Naive thymus-derived CD4-positive, alpha-beta T cell (primary cell): ENCODE measurements around the gene METTL24. TPM values are rescaled to one million over a fixed set of nuclear protein-coding genes. Genes with fewer than 3 reads are reported as not detected.

ENCODE experiments used
- ATAC-seq: fragments of 150-1000 bp; cut with Tn5 transposase; 2 replicates; pipeline ENCODE4 v1.10.0; 2021; ENCODE audit warnings: mild to moderate bottlenecking, moderate library complexity
- CTCF ChIA-PET: fragments of 350-600 bp; sonication (Branson Sonifier 250); formaldehyde crosslinking; loops from one replicate; lab custom pipeline; 2021; ENCODE audit warnings: antibody characterized with exemption; lab: Charles Lee
- POLR2A ChIA-PET: fragments of 350-600 bp; sonication (Branson Sonifier 250); formaldehyde crosslinking; loops from one replicate; lab custom pipeline; 2021; ENCODE audit warnings: antibody characterized with exemption, inconsistent platforms; lab: Charles Lee
- DNase-seq, 9 donors: peaks; one replicate each; pipeline versions ENCODE4 v3.0.0 to v3.0.0-alpha.2; 2020 to 2022; ENCODE audit warnings: mixed read lengths in 1 of 9
- H3K27ac ChIP-seq: one replicate; pipeline ENCODE4 v1.7.0; 2013; ENCODE audit warnings: mild to moderate bottlenecking, low read depth, low read length, moderate library complexity
- H3K27me3 ChIP-seq, 2 donors: one replicate each; pipeline ENCODE4 v1.7.0; 2013; ENCODE audit warnings: low read length in 2 of 2, mild to moderate bottlenecking in 2 of 2, moderate library complexity in 2 of 2; ENCODE audit not compliant: control insufficient read depth in 2 of 2, insufficient read depth in 2 of 2
- H3K36me3 ChIP-seq, 3 experiments: 1 replicate in 2 of 3; 2 replicates in 1 of 3; pipeline ENCODE4 v1.7.0; 2013; ENCODE audit warnings: low read length in 3 of 3, mild to moderate bottlenecking in 3 of 3, moderate library complexity in 1 of 3; ENCODE audit not compliant: insufficient read depth in 3 of 3, control insufficient read depth in 2 of 3
- H3K4me1 ChIP-seq, 2 donors: one replicate each; pipeline ENCODE4 v1.7.0; 2013; ENCODE audit warnings: low read length in 2 of 2, mild to moderate bottlenecking in 2 of 2, moderate library complexity in 1 of 2; ENCODE audit not compliant: control insufficient read depth in 2 of 2, insufficient read depth in 2 of 2
- H3K4me3 ChIP-seq: 2 replicates; pipeline ENCODE4 v1.7.0; 2013; ENCODE audit warnings: mild to moderate bottlenecking, low read length
- H3K9me3 ChIP-seq, 3 experiments: 1 replicate in 2 of 3; 2 replicates in 1 of 3; pipeline ENCODE4 v1.7.0; 2013; ENCODE audit warnings: low read length in 3 of 3; ENCODE audit not compliant: control insufficient read depth in 2 of 3
- H3K27ac Mint-ChIP-seq, 9 donors: one replicate each; pipeline ENCODE4 v1.8.0; 2020 to 2022; ENCODE audit warnings: mixed read lengths in 9 of 9, mild to moderate bottlenecking in 8 of 9, moderate library complexity in 5 of 9, inconsistent platforms in 2 of 9
- H3K27me3 Mint-ChIP-seq, 5 donors: one replicate each; pipeline ENCODE4 v1.8.0; 2021 to 2022; ENCODE audit warnings: mixed read lengths in 5 of 5, mild to moderate bottlenecking in 1 of 5
- H3K36me3 Mint-ChIP-seq, 5 donors: one replicate each; pipeline ENCODE4 v1.8.0; 2020 to 2022; ENCODE audit warnings: mixed read lengths in 5 of 5, mild to moderate bottlenecking in 3 of 5, inconsistent platforms in 1 of 5
- H3K4me1 Mint-ChIP-seq, 7 donors: one replicate each; pipeline ENCODE4 v1.8.0; 2020 to 2022; ENCODE audit warnings: mixed read lengths in 7 of 7, mild to moderate bottlenecking in 3 of 7, inconsistent platforms in 1 of 7
- H3K4me3 Mint-ChIP-seq, 10 donors: one replicate each; pipeline ENCODE4 v1.8.0; 2020 to 2022; ENCODE audit warnings: mild to moderate bottlenecking in 10 of 10, mixed read lengths in 10 of 10, moderate library complexity in 6 of 10, inconsistent platforms in 2 of 10
- H3K9me3 Mint-ChIP-seq, 11 donors: one replicate each; pipeline ENCODE4 v1.8.0; 2020 to 2022; ENCODE audit warnings: mixed read lengths in 11 of 11, mild to moderate bottlenecking in 4 of 11, inconsistent platforms in 1 of 11, moderate library complexity in 1 of 11
- intact Hi-C, 2 donors: fragments of 100-400 bp; cut with micrococcal nuclease; formaldehyde crosslinking; loops; one replicate each; pipeline ENCODE4 v1.15.1; 2023
- polyA plus RNA-seq, 2 donors: library from polyadenylated mRNA; unstranded; fragments of 300-500 nt; fragmentation: Illumina TruSeq; gene quantifications; one replicate each; pipeline ENCODE4 v1.2.3, GENCODE V29; 2021
- total RNA-seq, 6 experiments: library from RNA in 5 of 6; stranded (reverse) in 5 of 6; gene quantifications; 1 replicate in 5 of 6; 2 replicates in 1 of 6; pipeline ENCODE4 v1.2.3 and lab custom pipeline; 2021 to 2026

METTL24 gene
- total and polyA plus RNA-seq, 7 experiments from 2014 or later = 0.47 TPM; not detected in 6

- H3K27ac Mint-ChIP-seq = no peak overlapping the region
- Histone ChIP-seq H3K27me3 (no peaks in the 10 kb centered on the region), H3K4me1 (no peaks in the 10 kb centered on the region), H3K4me3 (no peak overlapping the region), H3K27ac (no peak overlapping the region), H3K9me3 (no peaks in the 10 kb centered on the region), H3K36me3 (no peaks in the 10 kb centered on the region)
- ChIA-PET POLR2A (no interaction called here), CTCF (no interaction called here)
- no peaks in the 10 kb centered on the region for H3K9me3 Mint-ChIP-seq
- DNase-seq (no peak), ATAC-seq (peak; percentile 60)
- H3K27me3 Mint-ChIP-seq = peaks cover 0 to 4% (median 0%) of the 10 kb centered on the region in 5 donors
- no peak overlapping the region for H3K4me3 Mint-ChIP-seq
- no peaks in the 10 kb centered on the region for H3K36me3 Mint-ChIP-seq
- peaks cover 0 to 2% (median 0%) of the 10 kb centered on the region in 7 donors for H3K4me1 Mint-ChIP-seq
- intact Hi-C loops = no loop called here
Measured at GRCh38 chr6:110322874-110323242, 35.3 kb downstream of the METTL24 start.

- Histone ChIP-seq H3K27ac (no peak overlapping the region), H3K4me1 (no peaks in the 10 kb centered on the region), H3K27me3 (no peaks in the 10 kb centered on the region), H3K36me3 (no peaks in the 10 kb centered on the region), H3K9me3 (no peaks in the 10 kb centered on the region), H3K4me3 (no peak overlapping the region)
- Mint-ChIP-seq H3K27me3 (peaks cover 0 to 4% (median 0%) of the 10 kb centered on the region in 5 donors), H3K36me3 (no peaks in the 10 kb centered on the region), H3K4me1 (peaks cover 0 to 2% (median 0%) of the 10 kb centered on the region in 7 donors), H3K27ac (no peak overlapping the region), H3K9me3 (no peaks in the 10 kb centered on the region), H3K4me3 (no peak overlapping the region)
- no peak for DNase-seq
- ATAC-seq = peak; percentile 50
- CTCF ChIA-PET = no interaction called here
- intact Hi-C loops = no loop called here
- POLR2A ChIA-PET = no interaction called here
Measured at GRCh38 chr6:110322151-110322873, 35.8 kb downstream of the METTL24 start.

- CTCF ChIA-PET = no interaction called here
Measured at GRCh38 chr6:110320307-110320706, 37.8 kb downstream of the METTL24 start.

GRCh38 chr6:110319843-110320242, 38.3 kb downstream of the METTL24 start:
- ATAC-seq = no peak
- H3K27ac ChIP-seq = no peak overlapping the region
- H3K4me3 Mint-ChIP-seq = no peak overlapping the region
- no peaks in the 10 kb centered on the region for H3K36me3 Mint-ChIP-seq
- peaks cover 0 to 6% (median 0%) of the 10 kb centered on the region in 5 donors for H3K27me3 Mint-ChIP-seq
- H3K4me3 ChIP-seq = no peak overlapping the region
- no peaks in the 10 kb centered on the region for H3K36me3 ChIP-seq
- ChIA-PET POLR2A (no interaction called here), CTCF (no interaction called here)
- no peaks in the 10 kb centered on the region for H3K9me3 ChIP-seq
- intact Hi-C loops = no loop called here
- H3K4me1 ChIP-seq = no peaks in the 10 kb centered on the region
- no peaks in the 10 kb centered on the region for H3K9me3 Mint-ChIP-seq
- H3K4me1 Mint-ChIP-seq = peaks cover 0 to 2% (median 0%) of the 10 kb centered on the region in 7 donors
- no peak overlapping the region for H3K27ac Mint-ChIP-seq
- H3K27me3 ChIP-seq = no peaks in the 10 kb centered on the region
- DNase-seq = no peak

More at GRCh38 chr6:110320307-110320706, 37.8 kb downstream of the METTL24 start:
- H3K27me3 Mint-ChIP-seq = peaks cover 0 to 6% (median 0%) of the 10 kb centered on the region in 5 donors
- H3K36me3 ChIP-seq = no peaks in the 10 kb centered on the region
- no peak overlapping the region for H3K27ac ChIP-seq
- ATAC-seq = no peak
- H3K27me3 ChIP-seq = no peaks in the 10 kb centered on the region
- no peak for DNase-seq
- no peaks in the 10 kb centered on the region for H3K36me3 Mint-ChIP-seq
- POLR2A ChIA-PET = no interaction called here
- H3K4me1 ChIP-seq = no peaks in the 10 kb centered on the region
- H3K9me3 ChIP-seq = no peaks in the 10 kb centered on the region
- peaks cover 0 to 2% (median 0%) of the 10 kb centered on the region in 7 donors for H3K4me1 Mint-ChIP-seq
- intact Hi-C loops = no loop called here
- no peak overlapping the region for H3K4me3 Mint-ChIP-seq
- no peak overlapping the region for H3K4me3 ChIP-seq
- no peaks in the 10 kb centered on the region for H3K9me3 Mint-ChIP-seq
- H3K27ac Mint-ChIP-seq = no peak overlapping the region

- Histone ChIP-seq H3K27me3 (no peaks in the 10 kb centered on the region), H3K9me3 (no peaks in the 10 kb centered on the region), H3K36me3 (no peaks in the 10 kb centered on the region), H3K4me3 (no peak overlapping the region), H3K4me1 (no peaks in the 10 kb centered on the region), H3K27ac (no peak overlapping the region)
- DNase-seq = no peak
- no peak for ATAC-seq
- Mint-ChIP-seq H3K9me3 (no peaks in the 10 kb centered on the region), H3K4me1 (peaks cover 0 to 2% (median 0%) of the 10 kb centered on the region in 7 donors), H3K36me3 (no peaks in the 10 kb centered on the region), H3K4me3 (no peak overlapping the region), H3K27ac (no peak overlapping the region), H3K27me3 (peaks cover 0 to 6% (median 0%) of the 10 kb centered on the region in 5 donors)
- intact Hi-C loops = no loop called here
- ChIA-PET POLR2A (no interaction called here), CTCF (no interaction called here)
Measured at GRCh38 chr6:110319381-110319780, 38.8 kb downstream of the METTL24 start.

GRCh38 chr6:110318971-110319370, 39.2 kb downstream of the METTL24 start:
- Mint-ChIP-seq H3K4me1 (peaks cover 0 to 2% (median 0%) of the 10 kb centered on the region in 7 donors), H3K27me3 (peaks cover 0 to 6% (median 0%) of the 10 kb centered on the region in 5 donors), H3K36me3 (no peaks in the 10 kb centered on the region), H3K4me3 (no peak overlapping the region), H3K27ac (no peak overlapping the region), H3K9me3 (no peaks in the 10 kb centered on the region)
- Histone ChIP-seq H3K36me3 (no peaks in the 10 kb centered on the region), H3K27ac (no peak overlapping the region), H3K9me3 (no peaks in the 10 kb centered on the region), H3K4me3 (no peak overlapping the region), H3K4me1 (no peaks in the 10 kb centered on the region), H3K27me3 (no peaks in the 10 kb centered on the region)
- CTCF ChIA-PET = no interaction called here
- intact Hi-C loops = no loop called here
- POLR2A ChIA-PET = no interaction called here
- no peak for DNase-seq
- ATAC-seq = no peak

- no peak for ATAC-seq
- no peaks in the 10 kb centered on the region for H3K27me3 ChIP-seq
- Mint-ChIP-seq H3K4me1 (peaks cover 0 to 2% (median 0%) of the 10 kb centered on the region in 7 donors), H3K27ac (no peak overlapping the region), H3K27me3 (peaks cover under 1 to 8% (median 5%) of the 10 kb centered on the region in 5 donors), H3K9me3 (no peaks in the 10 kb centered on the region), H3K36me3 (no peaks in the 10 kb centered on the region), H3K4me3 (no peak overlapping the region)
- ChIA-PET CTCF (no interaction called here), POLR2A (no interaction called here)
- H3K4me1 ChIP-seq = no peaks in the 10 kb centered on the region
- no peak overlapping the region for H3K4me3 ChIP-seq
- H3K9me3 ChIP-seq = no peaks in the 10 kb centered on the region
- no peaks in the 10 kb centered on the region for H3K36me3 ChIP-seq
- H3K27ac ChIP-seq = no peak overlapping the region
- DNase-seq = no peak
- intact Hi-C loops = no loop called here
Measured at GRCh38 chr6:110317646-110318045, 40.5 kb downstream of the METTL24 start.
